Endothelial cell of umbilical vein (primary cell): Measurements from ENCODE around the gene ARHGEF40. TPM values are rescaled to one million over a fixed set of nuclear protein-coding genes. Genes with fewer than 3 reads are reported as not detected.

Source experiments
- BruUV-seq: library from RNA; stranded (reverse); fragments of 400-500 nt; replicated peaks from 2 replicates; lab custom pipeline; 2021; lab: Mats Ljungman, UMichigan
- CTCF ChIA-PET: fragments of 300-600, 350-600 bp; sonication (Branson Sonifier 250); formaldehyde crosslinking; loops from one replicate; lab custom pipeline; 2021; ENCODE audit warnings: antibody characterized with exemption, inconsistent platforms; lab: Charles Lee
- POLR2A ChIA-PET: fragments of 300-600, 350-600 bp; sonication (Branson Sonifier 250); formaldehyde crosslinking; loops from one replicate; lab custom pipeline; 2021; ENCODE audit warnings: antibody characterized with exemption, inconsistent platforms; lab: Charles Lee
- DNase-seq: peaks from one replicate; pipeline ENCODE4 v3.0.0-alpha.2; 2011; ENCODE audit warnings: low read depth, low spot score
- FAIRE-seq: peaks from 2 replicates; lab custom pipeline; 2011; peaks lifted over from hg19 to GRCh38; lab: Jason Lieb, UNC
- H2AFZ ChIP-seq: 2 replicates; pipeline ENCODE4 v1.6.0; 2012; ENCODE audit warnings: low read depth, low read length, control low read depth, inconsistent platforms
- H3K27ac ChIP-seq: 2 replicates; pipeline ENCODE4 v1.5.1; 2011; ENCODE audit warnings: low read depth, mild to moderate bottlenecking, control low read depth, low read length, moderate library complexity; ENCODE audit not compliant: insufficient read depth
- H3K27me3 ChIP-seq, 2 experiments: 2 replicates each; pipeline versions ENCODE4 v1.6.0 to v1.6.1; 2011; ENCODE audit warnings: low read length in 2 of 2, mixed read lengths in 1 of 2; ENCODE audit not compliant: control insufficient read depth in 2 of 2, insufficient read depth in 2 of 2
- H3K36me3 ChIP-seq, 2 experiments: 2 replicates in 1 of 2; 3 replicates in 1 of 2; pipeline ENCODE4 v1.5.1; 2011; ENCODE audit warnings: low read length in 2 of 2, mild to moderate bottlenecking in 1 of 2, moderate library complexity in 1 of 2; ENCODE audit not compliant: control insufficient read depth in 2 of 2, insufficient read depth in 2 of 2; ENCODE audit errors: extremely low read depth in 1 of 2
- H3K4me1 ChIP-seq: 3 replicates; pipeline ENCODE4 v1.5.1; 2011; ENCODE audit warnings: mild to moderate bottlenecking, low read length; ENCODE audit not compliant: control insufficient read depth, insufficient read depth; ENCODE audit errors: extremely low read depth
- H3K4me2 ChIP-seq: 2 replicates; pipeline ENCODE4 v1.6.1; 2011; ENCODE audit warnings: low read length, control low read depth, mixed read lengths; ENCODE audit not compliant: insufficient read depth
- H3K4me3 ChIP-seq, 3 experiments: fragments of 200-600 bp in 1 of 3; sonication (generic), shearing (Covaris generic) in 1 of 3; replicated peaks in 1 of 3; 2 replicates each; pipeline ENCODE4 v1.5.1; 2011 to 2016; ENCODE audit warnings: control low read depth in 3 of 3, low read length in 3 of 3, mild to moderate bottlenecking in 2 of 3, inconsistent platforms in 1 of 3, low read depth in 1 of 3, moderate library complexity in 1 of 3; ENCODE audit not compliant: insufficient read depth in 1 of 3
- H3K79me2 ChIP-seq: 2 replicates; pipeline ENCODE4 v1.6.0; 2012; ENCODE audit warnings: low read length, inconsistent platforms; ENCODE audit not compliant: control insufficient read depth, insufficient read depth
- H3K9ac ChIP-seq: replicated peaks from 2 replicates; pipeline ENCODE3; 2011; ENCODE audit warnings: low read length, control low read depth; ENCODE audit not compliant: insufficient read depth; ENCODE audit errors: extremely low read depth
- H3K9me1 ChIP-seq: replicated peaks from 3 replicates; pipeline ENCODE4 v1.6.0; 2011; ENCODE audit warnings: mild to moderate bottlenecking, low read length; ENCODE audit not compliant: control insufficient read depth, insufficient read depth; ENCODE audit errors: extremely low read depth
- H3K9me3 ChIP-seq: replicated peaks from 2 replicates; pipeline ENCODE4 v1.5.1; 2012; ENCODE audit warnings: low read length, inconsistent platforms; ENCODE audit not compliant: control insufficient read depth, insufficient read depth
- H4K20me1 ChIP-seq: replicated peaks from 2 replicates; pipeline ENCODE3; 2011; ENCODE audit warnings: mild to moderate bottlenecking, low read length; ENCODE audit not compliant: control insufficient read depth, insufficient read depth; ENCODE audit errors: extremely low read depth
- JUN ChIP-seq: IDR thresholded peaks from 2 replicates; pipeline ENCODE4 v1.6.1; 2011; ENCODE audit warnings: borderline replicate concordance, low read depth; ENCODE audit not compliant: insufficient read length, insufficient read depth
- MAX ChIP-seq: IDR thresholded peaks from 2 replicates; pipeline ENCODE4 v1.6.1; 2011; ENCODE audit not compliant: insufficient read depth, insufficient read length
- MYC ChIP-seq: IDR thresholded peaks from one replicate; pipeline ENCODE4 v1.6.1; 2011; ENCODE audit warnings: mild to moderate bottlenecking, low read depth, low read length
- POLR2AphosphoS5 ChIP-seq: IDR thresholded peaks from 2 replicates; pipeline ENCODE4 v1.6.1; 2012; ENCODE audit warnings: low read depth, mild to moderate bottlenecking, control low read depth, low read length, moderate library complexity; ENCODE audit not compliant: insufficient read depth
- dilution Hi-C: fragments of 300-500 bp; cut with MboI; formaldehyde crosslinking; loops from one replicate; pipeline ENCODE4 v1.15.0; 2019; ENCODE audit warnings: low sequenced_read_pairs; ENCODE audit not compliant: extremely low pct_ligation_motif_present
- intact Hi-C: fragments of 100-400 bp; cut with micrococcal nuclease; formaldehyde crosslinking; loops from one replicate; pipeline ENCODE4 v1.10.0; 2022
- polyA plus RNA-seq, 4 experiments: library from polyadenylated mRNA; depleted of rRNA in 3 of 4; stranded (reverse) in 3 of 4; unstranded in 1 of 4; fragments of >200 nt; gene quantifications; 2 replicates each; pipeline versions ENCODE4 v1.2.1 to v1.2.3, GENCODE V29; 2011 to 2012; ENCODE audit warnings: missing spikeins in 1 of 4
- total RNA-seq: library from RNA; stranded (reverse); gene quantifications from 2 replicates; pipeline ENCODE4 v1.2.3, GENCODE V29; 2021
- TF ChIP-seq, protein P1 (sequence below), 2 donors: IDR thresholded peaks; 1 replicate in 1 of 2; 2 replicates in 1 of 2; pipeline ENCODE4 v1.5.1; 2011; ENCODE audit warnings: low read length in 2 of 2, mild to moderate bottlenecking in 2 of 2, moderate library complexity in 2 of 2, control low read depth in 1 of 2, inconsistent platforms in 1 of 2, low read depth in 1 of 2; ENCODE audit not compliant: insufficient read depth in 1 of 2; ENCODE audit errors: extremely low read depth in 1 of 2

The ARHGEF40 gene
- total and polyA plus RNA-seq, 2 donors (not counting 3 experiments of a cell fraction or from before 2014, with no cell fraction given) = 2.6 to 19.9 TPM

- Histone ChIP-seq H2AFZ (no peak overlapping the region), H3K27me3 (peaks cover 18 to 26% of the 10 kb centered on the region in 2 experiments), H3K9me3 (no peaks in the 10 kb centered on the region), H3K9me1 (no peaks in the 10 kb centered on the region), H3K4me1 (no peaks in the 10 kb centered on the region), H3K79me2 (no peaks in the 10 kb centered on the region), H3K4me3 (no peak overlapping the region), H3K9ac (no peak overlapping the region), H3K36me3 (no peaks in the 10 kb centered on the region), H4K20me1 (no peaks in the 10 kb centered on the region), H3K27ac (no peak overlapping the region), H3K4me2 (no peak overlapping the region)
- TF ChIP-seq MAX = no peak
- TF ChIP-seq JUN = no peak
- TF ChIP-seq MYC = no peak
- no peak for TF ChIP-seq POLR2AphosphoS5
- TF ChIP-seq, protein P1, sequence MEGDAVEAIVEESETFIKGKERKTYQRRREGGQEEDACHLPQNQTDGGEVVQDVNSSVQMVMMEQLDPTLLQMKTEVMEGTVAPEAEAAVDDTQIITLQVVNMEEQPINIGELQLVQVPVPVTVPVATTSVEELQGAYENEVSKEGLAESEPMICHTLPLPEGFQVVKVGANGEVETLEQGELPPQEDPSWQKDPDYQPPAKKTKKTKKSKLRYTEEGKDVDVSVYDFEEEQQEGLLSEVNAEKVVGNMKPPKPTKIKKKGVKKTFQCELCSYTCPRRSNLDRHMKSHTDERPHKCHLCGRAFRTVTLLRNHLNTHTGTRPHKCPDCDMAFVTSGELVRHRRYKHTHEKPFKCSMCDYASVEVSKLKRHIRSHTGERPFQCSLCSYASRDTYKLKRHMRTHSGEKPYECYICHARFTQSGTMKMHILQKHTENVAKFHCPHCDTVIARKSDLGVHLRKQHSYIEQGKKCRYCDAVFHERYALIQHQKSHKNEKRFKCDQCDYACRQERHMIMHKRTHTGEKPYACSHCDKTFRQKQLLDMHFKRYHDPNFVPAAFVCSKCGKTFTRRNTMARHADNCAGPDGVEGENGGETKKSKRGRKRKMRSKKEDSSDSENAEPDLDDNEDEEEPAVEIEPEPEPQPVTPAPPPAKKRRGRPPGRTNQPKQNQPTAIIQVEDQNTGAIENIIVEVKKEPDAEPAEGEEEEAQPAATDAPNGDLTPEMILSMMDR (IDR thresholded peaks at IDR 0.05; ENCODE audit: extremely low read depth in 1 of 2, insufficient read depth in 1 of 2, low read depth in 1 of 2, low read length in 2 of 2) = no peak
- intact Hi-C loops (no loop called here), dilution Hi-C loops (no loop called here)
- no TSS peak for BruUV-seq
- DNase-seq (no peak), FAIRE-seq (no peak)
- CTCF ChIA-PET = interaction anchor here (1.1 kb wide), 1 partner anchor 15 kb away, joined by 3 read pairs; no protein-coding TSS in a partner anchor
- POLR2A ChIA-PET = no interaction called here
Observed at GRCh38 chr14:21053184-21054122, 16.7 kb upstream of the ARHGEF40 start.
